Adrenal gland (tissue), 12 donors: ENCODE data around the gene SLC30A4. TPM values are rescaled to one million over a fixed set of nuclear protein-coding genes. Genes with fewer than 3 reads are reported as not detected.

ENCODE experiments used
- DNase-seq, 7 donors: peaks; one replicate each; pipeline ENCODE4 v3.0.0-alpha.2; 2019 to 2020
- H3K27ac ChIP-seq, 5 donors: fragments of 200-600 bp; sonication (generic) in 4 of 5; 1 replicate in 3 of 5; 2 replicates in 2 of 5; pipeline versions ENCODE4 v1.5.1 to v1.8.0; 2016 to 2020; ENCODE audit warnings: mild to moderate bottlenecking in 1 of 5
- H3K27me3 ChIP-seq: fragments of 200-600 bp; 2 replicates; pipeline ENCODE4 v1.8.0; 2021
- H3K36me3 ChIP-seq, 2 donors: fragments of 200-600 bp; replicated peaks in 1 of 2; 1 replicate in 1 of 2; 2 replicates in 1 of 2; pipeline versions ENCODE4 v1.5.1 to v1.8.0; 2018 to 2022
- H3K4me1 ChIP-seq, 2 donors: fragments of 200-600 bp; replicated peaks in 1 of 2; 1 replicate in 1 of 2; 2 replicates in 1 of 2; pipeline versions ENCODE4 v1.5.1 to v1.8.0; 2018 to 2021
- H3K4me3 ChIP-seq, 4 donors: fragments of 200-600 bp; sonication (generic) in 3 of 4; one replicate each; pipeline ENCODE4 v1.5.1; 2016 to 2018
- H3K9me3 ChIP-seq, 3 donors: fragments of 200-600 bp; sonication (generic) in 1 of 3; replicated peaks in 1 of 3; 1 replicate in 2 of 3; 2 replicates in 1 of 3; pipeline versions ENCODE4 v1.5.1 to v1.8.0; 2016 to 2021
- POLR2A ChIP-seq, 2 donors: fragments of 450-650 bp; IDR thresholded peaks; one replicate each; pipeline ENCODE4 v1.6.1; 2017; ENCODE audit warnings: antibody characterized with exemption in 2 of 2, mild to moderate bottlenecking in 2 of 2, moderate library complexity in 1 of 2
- WGBS, 4 donors: extraction: QIAGEN DNeasy Blood & Tissue Kit in 2 of 4; methylation state at CpG; one replicate each; pipeline versions ENCODE4 v1.1.5 to v1.1.7; 2013 to 2017; 5-methylcytosine and 5-hydroxymethylcytosine counted together
- intact Hi-C, 2 donors: fragments of 100-400 bp; cut with DNase I; formaldehyde crosslinking; loops; one replicate each; pipeline versions ENCODE4 v1.14.1 to v1.15.0; 2022 to 2023
- polyA plus RNA-seq, 3 donors: library from polyadenylated mRNA; stranded (reverse); fragments of 200-250 nt in 2 of 3; fragments of 350-450 nt in 1 of 3; fragmentation: Illumina TruSeq in 1 of 3; extraction: RNeasy Lipid Tissue Mini Kit (QIAGEN cat#74804) in 1 of 3; gene quantifications; one replicate each; pipeline ENCODE4 v1.2.3, GENCODE V29; 2013 to 2014
- total RNA-seq, 9 donors: library from RNA; depleted of rRNA in 4 of 9; stranded (reverse); fragments of >200 nt in 4 of 9; fragments of 120-200 nt in 1 of 9; fragmentation: NEBNext Ultra II Directional in 1 of 9; extraction: Animal tissue kit (Norgen Biotek cat#: 25700) in 1 of 9; gene quantifications; one replicate each; pipeline versions ENCODE4 v1.1.0 to v1.2.4, GENCODE V29; 2013 to 2023
- TF ChIP-seq, protein P1 (sequence below), 6 experiments: fragments of 450-650 bp in 4 of 6; fragments of 200-600 bp in 2 of 6; sonication (generic) in 1 of 6; IDR thresholded peaks; 1 replicate in 5 of 6; 2 replicates in 1 of 6; pipeline versions ENCODE4 v1.5.1 to v1.8.0; 2016 to 2021; ENCODE audit warnings: antibody characterized with exemption in 6 of 6, mild to moderate bottlenecking in 2 of 6, moderate library complexity in 1 of 6
- donor health status: healthy with polysubstance abuse.
- donor health status: Bipolar disorder and iron deficiency.
- donor health status: DM: yes; HTN: yes; CAD: no.
- donor health status: DM: no; HTN: no; CAD: no.
- donor health status: DM: no; HTN: no; CAD: no.
- donor health status: DM: yes; HTN: yes; CAD: no.

Gene SLC30A4
- total and polyA plus RNA-seq, 12 donors, result 1.5 to 10.6 (median 6.1) TPM

DNA sequence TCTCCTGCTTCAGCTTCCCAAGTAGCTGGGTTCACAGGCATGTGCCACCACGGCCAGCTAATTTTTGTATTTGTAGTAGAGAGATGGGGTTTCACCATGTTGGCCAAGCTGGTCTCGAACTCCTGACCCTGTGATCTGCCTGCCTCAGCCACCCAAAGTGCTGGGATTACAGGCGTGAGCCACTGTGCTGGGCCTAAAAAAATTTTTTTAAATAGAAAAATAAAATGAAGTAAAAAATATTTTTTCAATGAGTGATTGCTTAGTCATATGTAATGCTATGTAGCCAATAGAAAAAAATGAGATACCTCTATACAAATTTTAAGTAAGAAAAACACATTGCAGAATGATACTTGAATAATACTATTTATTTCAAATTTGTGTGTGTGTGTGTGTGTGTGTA lies 27.9 kb upstream of the SLC30A4 start:
- TF ChIP-seq, protein P1, sequence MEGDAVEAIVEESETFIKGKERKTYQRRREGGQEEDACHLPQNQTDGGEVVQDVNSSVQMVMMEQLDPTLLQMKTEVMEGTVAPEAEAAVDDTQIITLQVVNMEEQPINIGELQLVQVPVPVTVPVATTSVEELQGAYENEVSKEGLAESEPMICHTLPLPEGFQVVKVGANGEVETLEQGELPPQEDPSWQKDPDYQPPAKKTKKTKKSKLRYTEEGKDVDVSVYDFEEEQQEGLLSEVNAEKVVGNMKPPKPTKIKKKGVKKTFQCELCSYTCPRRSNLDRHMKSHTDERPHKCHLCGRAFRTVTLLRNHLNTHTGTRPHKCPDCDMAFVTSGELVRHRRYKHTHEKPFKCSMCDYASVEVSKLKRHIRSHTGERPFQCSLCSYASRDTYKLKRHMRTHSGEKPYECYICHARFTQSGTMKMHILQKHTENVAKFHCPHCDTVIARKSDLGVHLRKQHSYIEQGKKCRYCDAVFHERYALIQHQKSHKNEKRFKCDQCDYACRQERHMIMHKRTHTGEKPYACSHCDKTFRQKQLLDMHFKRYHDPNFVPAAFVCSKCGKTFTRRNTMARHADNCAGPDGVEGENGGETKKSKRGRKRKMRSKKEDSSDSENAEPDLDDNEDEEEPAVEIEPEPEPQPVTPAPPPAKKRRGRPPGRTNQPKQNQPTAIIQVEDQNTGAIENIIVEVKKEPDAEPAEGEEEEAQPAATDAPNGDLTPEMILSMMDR (IDR thresholded peaks at IDR 0.05), result no peak
- no peak for TF ChIP-seq POLR2A (IDR thresholded peaks at IDR 0.05)
- H3K36me3 ChIP-seq, result no peaks in the 10 kb centered on the region
- no peak overlapping the region for H3K4me3 ChIP-seq
- H3K9me3 ChIP-seq, result no peaks in the 10 kb centered on the region
- no peaks in the 10 kb centered on the region for H3K4me1 ChIP-seq
- intact Hi-C loops, result no loop called here
- no peak overlapping the region for H3K27ac ChIP-seq
- H3K27me3 ChIP-seq, result no peaks in the 10 kb centered on the region
- WGBS, 4 donors, result 75 to 86% (median 79%) methylated on average over 3 of the region's 3 CpGs
- no peak for DNase-seq

DNA sequence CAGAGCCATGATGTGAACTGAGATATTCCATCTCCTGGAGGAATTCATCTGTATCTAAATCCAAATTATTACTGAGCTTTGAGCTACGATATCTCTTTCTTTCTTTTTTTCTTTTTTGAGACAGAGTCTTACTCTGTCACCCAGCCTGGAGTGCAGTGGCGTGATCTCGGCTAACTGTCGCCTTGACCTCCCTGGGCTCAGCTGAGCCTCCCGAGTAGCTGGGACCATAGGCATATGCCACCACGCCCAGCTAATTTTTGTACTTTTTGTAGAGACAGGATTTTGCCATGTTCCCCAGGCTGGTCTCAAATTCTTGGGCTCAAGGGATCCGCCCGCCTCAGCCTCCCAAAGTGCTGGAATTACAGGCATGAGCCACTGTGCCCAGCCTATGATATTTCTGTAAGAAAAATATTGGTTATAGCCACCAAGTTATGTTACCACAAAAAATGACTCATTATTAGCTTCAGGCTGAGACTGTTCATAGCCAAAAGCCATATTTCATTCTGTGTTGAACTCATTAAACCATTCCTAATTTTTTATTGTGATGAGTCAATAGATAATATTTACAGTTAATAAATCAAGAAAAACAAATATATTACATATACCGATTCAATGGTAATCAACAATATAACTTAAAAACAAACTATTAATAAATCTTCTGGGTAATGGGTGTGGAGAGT lies 27.1 kb upstream of the SLC30A4 start:
- no peaks in the 10 kb centered on the region for H3K9me3 ChIP-seq
- H3K36me3 ChIP-seq, result no peaks in the 10 kb centered on the region
- H3K27ac ChIP-seq, result no peak overlapping the region
- no peaks in the 10 kb centered on the region for H3K4me1 ChIP-seq
- TF ChIP-seq, protein P1 (IDR thresholded peaks at IDR 0.05), result no peak
- TF ChIP-seq POLR2A (IDR thresholded peaks at IDR 0.05), result no peak
- intact Hi-C loops, result no loop called here
- no peak for DNase-seq
- no peak overlapping the region for H3K4me3 ChIP-seq
- H3K27me3 ChIP-seq, result no peaks in the 10 kb centered on the region
- 71 to 85% (median 79%) methylated on average over 8 to 9 of the region's 9 CpGs for WGBS, 4 donors

DNA sequence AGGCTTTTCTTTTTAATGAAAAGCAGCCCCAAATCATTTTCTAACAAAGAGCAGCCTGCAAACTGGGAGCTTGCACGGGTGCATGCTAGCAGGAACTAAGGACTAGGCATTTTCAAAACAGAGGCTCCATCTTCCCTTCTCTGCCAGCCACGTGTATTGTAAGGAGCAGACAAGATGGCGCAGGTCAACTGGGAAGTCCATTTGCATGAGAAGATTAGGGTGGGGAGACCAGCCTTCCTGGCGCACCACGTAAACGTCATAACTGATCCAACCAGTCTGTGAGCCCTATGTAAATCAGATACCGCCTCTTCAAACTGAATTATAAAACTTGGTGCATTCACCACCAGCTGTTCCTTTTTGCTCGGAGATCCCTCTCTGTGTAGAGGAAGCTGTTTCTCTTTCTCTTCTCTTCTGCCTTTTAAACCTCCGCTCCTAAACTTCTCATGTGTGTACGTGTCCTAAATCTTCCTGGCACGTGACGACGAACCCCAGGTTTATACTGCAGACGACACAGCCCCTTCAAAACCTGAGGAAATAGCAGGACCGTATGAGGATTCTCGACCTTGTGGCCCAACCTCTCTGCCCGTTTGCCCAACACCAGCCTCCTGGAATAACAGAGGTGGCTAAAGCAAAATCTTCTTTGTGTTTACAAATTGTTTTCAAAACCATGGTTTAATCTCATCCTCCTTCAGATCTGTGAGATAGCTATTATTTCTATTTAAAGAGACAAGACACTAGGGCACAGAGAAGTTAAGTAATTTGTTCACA lies 26.4 kb upstream of the SLC30A4 start:
- no peak for DNase-seq
- no peaks in the 10 kb centered on the region for H3K9me3 ChIP-seq
- H3K4me3 ChIP-seq, result no peak overlapping the region
- H3K27ac ChIP-seq, result no peak overlapping the region
- H3K27me3 ChIP-seq, result no peaks in the 10 kb centered on the region
- H3K4me1 ChIP-seq, result no peaks in the 10 kb centered on the region
- intact Hi-C loops, result no loop called here
- no peak for TF ChIP-seq POLR2A (IDR thresholded peaks at IDR 0.05)
- TF ChIP-seq, protein P1 (IDR thresholded peaks at IDR 0.05), result no peak
- H3K36me3 ChIP-seq, result no peaks in the 10 kb centered on the region
- WGBS, 4 donors, result 73 to 79% (median 76%) methylated on average over 17 of the region's 17 CpGs

DNA sequence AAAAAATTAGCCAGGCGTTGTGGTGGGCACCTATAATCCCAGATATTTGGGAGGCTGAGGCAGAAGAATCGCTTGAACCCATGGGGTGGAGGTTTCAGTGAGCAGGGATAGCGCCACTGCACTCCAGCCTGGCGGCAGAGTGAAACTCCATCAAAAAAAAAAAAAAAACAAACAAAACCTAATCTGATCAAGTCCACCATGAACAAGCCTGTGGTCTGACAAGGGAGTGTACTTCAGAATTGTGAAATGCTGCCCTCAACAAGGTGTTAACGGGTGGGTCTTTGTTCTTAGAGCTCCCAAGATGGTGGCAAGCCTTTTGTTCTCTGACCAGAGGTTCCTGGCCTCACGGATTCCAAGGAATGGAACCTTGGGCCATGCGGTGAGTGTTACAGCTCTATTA lies 24.2 kb upstream of the SLC30A4 start:
- no peaks in the 10 kb centered on the region for H3K27me3 ChIP-seq
- 77 to 87% (median 85%) methylated on average over 7 of the region's 7 CpGs for WGBS, 4 donors
- DNase-seq, result no peak

More for the DNA sequence above, 24.2 kb upstream of the SLC30A4 start:
- no peak overlapping the region for H3K27ac ChIP-seq
- H3K9me3 ChIP-seq, result no peaks in the 10 kb centered on the region
- TF ChIP-seq, protein P1 (IDR thresholded peaks at IDR 0.05), result no peak
- no peak for TF ChIP-seq POLR2A (IDR thresholded peaks at IDR 0.05)
- intact Hi-C loops, result no loop called here
- no peak overlapping the region for H3K4me3 ChIP-seq
- no peaks in the 10 kb centered on the region for H3K36me3 ChIP-seq
- H3K4me1 ChIP-seq, result no peaks in the 10 kb centered on the region
